HepG2 (cell line): ENCODE results near the gene ZFHX3. TPM values are rescaled to one million over a fixed set of nuclear protein-coding genes. Genes with fewer than 3 reads are reported as not detected.

ENCODE experiments used
- ATAC-seq: fragments of 200-7000 bp; cut with Tn5 transposase; 3 replicates; pipeline ENCODE4 v1.9.1; 2020; ENCODE audit warnings: mild to moderate bottlenecking, moderate library complexity
- BruUV-seq: library from RNA; stranded (reverse); fragments of 400-500 nt; replicated peaks from 2 replicates; lab custom pipeline; 2021; lab: Mats Ljungman, UMichigan
- CTCF ChIA-PET: fragments of 300-600 bp; formaldehyde crosslinking; extraction: SDS; loops from one replicate; lab custom pipeline; 2021; ENCODE audit warnings: low total read pairs, inconsistent platforms, low intra/inter-chr PET ratio; lab: Yijun Ruan, JAX
- POLR2A ChIA-PET: fragments of 350-600 bp; sonication (Branson Sonifier 250); formaldehyde crosslinking; loops from one replicate; lab custom pipeline; 2020; ENCODE audit warnings: antibody characterized with exemption, inconsistent platforms; lab: Yijun Ruan, JAX
- DNase-seq: peaks from one replicate; pipeline ENCODE4 v3.0.0-alpha.2; 2015; ENCODE audit warnings: low spot score
- FAIRE-seq: peaks from 3 replicates; lab custom pipeline; 2011; peaks lifted over from hg19 to GRCh38; lab: Jason Lieb, UNC
- H2AFZ ChIP-seq: one replicate; pipeline ENCODE4 v1.6.1; 2011; ENCODE audit warnings: low read length, inconsistent platforms
- H3K27ac ChIP-seq: fragments of 300-600 bp; 3 replicates; pipeline ENCODE4 v1.8.0; 2011; ENCODE audit warnings: mixed run types, mild to moderate bottlenecking, mixed read lengths, low read length, inconsistent platforms; ENCODE audit not compliant: insufficient read depth; ENCODE audit errors: extremely low read length
- H3K27me3 ChIP-seq, 2 experiments: fragments of 200-600 bp in 1 of 2; 2 replicates in 1 of 2; 3 replicates in 1 of 2; pipeline versions ENCODE4 v1.6.0 to v1.8.0; 2011; ENCODE audit warnings: low read length in 2 of 2, mild to moderate bottlenecking in 2 of 2, moderate library complexity in 2 of 2, inconsistent platforms in 1 of 2; ENCODE audit not compliant: insufficient read depth in 2 of 2, control insufficient read depth in 1 of 2
- H3K36me3 ChIP-seq, 2 experiments: fragments of 200-600 bp in 1 of 2; replicated peaks in 1 of 2; 2 replicates in 1 of 2; 3 replicates in 1 of 2; pipeline versions ENCODE4 v1.5.1 to v1.8.0; 2011; ENCODE audit warnings: low read length in 2 of 2, inconsistent platforms in 1 of 2; ENCODE audit not compliant: insufficient read depth in 2 of 2, control insufficient read depth in 1 of 2
- H3K4me1 ChIP-seq: 2 replicates; pipeline ENCODE4 v1.5.1; 2012; ENCODE audit warnings: low read length, inconsistent platforms; ENCODE audit not compliant: insufficient read depth
- H3K4me2 ChIP-seq: 2 replicates; pipeline ENCODE4 v1.6.0; 2011; ENCODE audit warnings: low read depth, low read length, inconsistent platforms
- H3K4me3 ChIP-seq, 3 experiments: fragments of 200-600 bp in 1 of 3; sonication (generic), shearing (Covaris generic) in 1 of 3; replicated peaks in 1 of 3; 2 replicates each; pipeline ENCODE4 v1.5.1; 2011 to 2016; ENCODE audit warnings: low read length in 3 of 3, inconsistent platforms in 2 of 3, low read depth in 2 of 3, mild to moderate bottlenecking in 2 of 3, control low read depth in 1 of 3, mixed read lengths in 1 of 3; ENCODE audit not compliant: insufficient read depth in 1 of 3
- H3K79me2 ChIP-seq: one replicate; pipeline ENCODE4 v1.6.1; 2011; ENCODE audit warnings: low read length, inconsistent platforms; ENCODE audit not compliant: insufficient read depth
- H3K9ac ChIP-seq: 2 replicates; pipeline ENCODE4 v1.6.0; 2011; ENCODE audit warnings: mild to moderate bottlenecking, low read depth, low read length, inconsistent platforms; ENCODE audit not compliant: insufficient read depth
- H3K9me3 ChIP-seq: 2 replicates; pipeline ENCODE4 v1.5.1; 2012; ENCODE audit warnings: mild to moderate bottlenecking, low read length
- H4K20me1 ChIP-seq: 2 replicates; pipeline ENCODE4 v1.6.0; 2011; ENCODE audit warnings: inconsistent platforms, mild to moderate bottlenecking, low read length, moderate library complexity; ENCODE audit not compliant: insufficient read depth
- ARID2 ChIP-seq: sonication (generic); formaldehyde crosslinking; IDR thresholded peaks from 2 replicates; pipeline ENCODE4 v1.8.1; 2022; ENCODE audit warnings: mild to moderate bottlenecking, missing genetic modification reagents, borderline replicate concordance
- CAMTA2 ChIP-seq: sonication (generic); formaldehyde crosslinking; IDR thresholded peaks from 2 replicates; pipeline ENCODE4 v1.4.0; 2020; ENCODE audit warnings: mild to moderate bottlenecking, missing genetic modification reagents, borderline replicate concordance
- FOXA1 ChIP-seq, 2 experiments: fragments of 450-650 bp in 1 of 2; sonication (generic) in 1 of 2; formaldehyde crosslinking in 1 of 2; IDR thresholded peaks; 2 replicates each; pipeline versions ENCODE4 v1.4.0 to v1.6.1; 2016 to 2020; ENCODE audit warnings: missing genetic modification reagents in 1 of 2
- ISX ChIP-seq: sonication (generic); formaldehyde crosslinking; conservative IDR thresholded peaks from 2 replicates; pipeline ENCODE4 v1.5.0; 2020; ENCODE audit warnings: missing genetic modification reagents
- MED1 ChIP-seq: sonication (generic); formaldehyde crosslinking; IDR thresholded peaks from 2 replicates; pipeline ENCODE4 v1.4.0; 2020; ENCODE audit warnings: missing genetic modification reagents
- PHB2 ChIP-seq: fragments of 450-650 bp; IDR thresholded peaks from 2 replicates; pipeline ENCODE4 v1.6.1; 2018; ENCODE audit not compliant: partially characterized antibody
- SNAPC2 ChIP-seq: sonication (generic); formaldehyde crosslinking; IDR thresholded peaks from 2 replicates; pipeline ENCODE4 v1.8.1; 2022; ENCODE audit warnings: mild to moderate bottlenecking, missing genetic modification reagents
- ZMAT3 ChIP-seq: sonication (generic); formaldehyde crosslinking; conservative IDR thresholded peaks from 2 replicates; pipeline ENCODE4 v1.7.0; 2021; ENCODE audit warnings: missing genetic modification reagents
- ZNF607 ChIP-seq: sonication (generic); formaldehyde crosslinking; IDR thresholded peaks from 2 replicates; pipeline ENCODE4 v1.5.1; 2020; ENCODE audit warnings: missing genetic modification reagents, mild to moderate bottlenecking, borderline replicate concordance
- WGBS: methylation state at CpG from one replicate; pipeline ENCODE4 v1.1.6; 2017; ENCODE audit warnings: low lambda C conversion rate; 5-methylcytosine and 5-hydroxymethylcytosine counted together
- in situ Hi-C: cut with HindIII; loops from 2 replicates; pipeline ENCODE4 v1.10.0; 2017; ENCODE audit warnings: low pct_unique_long_range_greater_than_20kb; ENCODE audit not compliant: extremely low pct_ligation_motif_present
- intact Hi-C: fragments of 100-400 bp; cut with micrococcal nuclease; formaldehyde crosslinking; loops from one replicate; pipeline ENCODE4 v1.10.0; 2022; ENCODE audit not compliant: unreplicated experiment
- polyA plus RNA-seq, 8 experiments: library from polyadenylated mRNA; depleted of rRNA in 3 of 8; stranded (reverse) in 7 of 8; unstranded in 1 of 8; fragments of >200 nt; fragmentation: Illumina TruSeq in 4 of 8; extraction: Trizol in 4 of 8; gene quantifications; 2 replicates each; pipeline versions ENCODE4 v1.2.1 to v1.2.3, GENCODE V29; 2011 to 2016; ENCODE audit warnings: low read depth in 4 of 8, missing spikeins in 1 of 8, mixed read lengths in 1 of 8; ENCODE audit not compliant: insufficient read depth in 1 of 8
- total RNA-seq, 5 experiments: library from RNA; depleted of rRNA; stranded (reverse); fragments of >200 nt; fragmentation: Illumina TruSeq; extraction: Trizol; gene quantifications; 2 replicates each; pipeline ENCODE4 v1.2.3, GENCODE V29; 2016; ENCODE audit warnings: low read depth in 1 of 5
- TF ChIP-seq, protein P1 (sequence below): sonication (generic); formaldehyde crosslinking; IDR thresholded peaks from 2 replicates; pipeline ENCODE4 v1.8.1; 2023; ENCODE audit warnings: mild to moderate bottlenecking, inconsistent platforms, moderate library complexity, missing genetic modification reagents, borderline replicate concordance
- TF ChIP-seq, protein P2 (sequence below): sonication (generic); formaldehyde crosslinking; IDR thresholded peaks from 2 replicates; pipeline ENCODE4 v1.9.0; 2022; ENCODE audit warnings: missing genetic modification reagents, mild to moderate bottlenecking, borderline replicate concordance
- TF ChIP-seq, protein P3 (sequence below): sonication (generic); formaldehyde crosslinking; IDR thresholded peaks from 2 replicates; pipeline ENCODE4 v1.5.0; 2020; ENCODE audit warnings: mild to moderate bottlenecking, missing genetic modification reagents, borderline replicate concordance

The ZFHX3 gene
- total and polyA plus RNA-seq, 2 of the 13 experiments (the other 11 are each of a cell fraction or from before 2014, with no cell fraction given) = 5.0 to 6.0 TPM

DNA sequence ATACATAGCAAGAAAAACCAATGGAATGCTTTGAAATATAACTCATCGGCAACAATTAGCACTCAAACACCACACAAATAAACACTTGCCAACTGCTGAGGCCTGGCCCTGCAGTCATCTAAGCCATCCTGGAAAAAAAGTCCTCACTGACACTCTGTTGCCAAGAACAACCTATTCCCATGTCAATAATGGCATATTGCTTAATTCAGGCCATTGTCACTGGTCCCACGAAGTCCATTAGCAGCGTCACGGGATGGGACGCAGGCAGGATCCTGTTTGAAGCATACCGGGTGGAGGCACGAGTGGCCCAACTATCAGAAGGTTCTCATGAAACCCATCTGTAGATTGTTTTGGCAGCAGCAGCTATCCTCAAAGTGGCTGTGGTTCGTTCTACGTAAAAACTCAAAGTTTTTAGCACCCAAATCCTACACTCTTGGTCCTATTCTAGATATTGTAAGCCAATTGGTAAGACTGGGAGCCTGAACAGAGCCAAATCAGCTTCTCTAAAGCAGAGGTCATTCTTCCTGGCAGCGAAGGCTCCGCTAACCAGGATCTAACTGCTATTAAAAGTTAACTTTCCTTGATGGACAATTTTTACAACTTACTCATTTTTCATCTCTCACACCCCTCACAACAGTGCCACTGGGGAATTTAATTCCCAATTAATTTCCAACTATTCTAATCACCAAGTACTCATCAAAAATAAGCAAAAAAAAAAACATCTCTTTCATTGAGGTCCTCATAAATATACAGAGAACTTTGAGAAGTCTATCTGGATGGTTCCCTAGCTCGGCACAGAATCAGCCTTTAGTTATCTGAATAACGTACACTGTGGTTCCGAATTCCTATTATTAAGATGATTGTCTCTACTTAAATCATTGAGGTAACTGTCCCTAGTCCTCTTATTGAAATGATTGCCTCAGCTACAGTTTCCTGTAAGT is 91.5 kb downstream of the ZFHX3 start:
- H3K9me3 ChIP-seq = no peaks in the 10 kb centered on the region
- 96% methylated on average over 14 of the region's 14 CpGs for WGBS
- no peak for ATAC-seq
- H4K20me1 ChIP-seq = peaks cover 5% of the 10 kb centered on the region; the same call in 1 of the 2 replicates
- in situ Hi-C loops = no loop called here
- peaks cover 23% of the 10 kb centered on the region for H3K79me2 ChIP-seq
- ChIA-PET POLR2A (interaction anchor here (0.6 kb wide), 1 partner anchor 30 kb away, joined by 3 read pairs; no protein-coding TSS in a partner anchor), CTCF (no interaction called here)
- no peak for FAIRE-seq
- H2AFZ ChIP-seq = no peak overlapping the region
- DNase-seq = no peak
- H3K27ac ChIP-seq = no peak overlapping the region
- intact Hi-C loops = no loop called here
- H3K4me2 ChIP-seq = no peak overlapping the region
- H3K27me3 ChIP-seq = no peaks in the 10 kb centered on the region
- H3K9ac ChIP-seq = no peak overlapping the region
- no peak overlapping the region for H3K4me3 ChIP-seq
- H3K4me1 ChIP-seq = peaks cover 20% of the 10 kb centered on the region
- no TSS peak for BruUV-seq
- peaks cover 24 to 50% of the 10 kb centered on the region in 2 experiments for H3K36me3 ChIP-seq
- no peak for TF ChIP-seq ZNF607 (CRISPR knock-in tag)
- no peak for TF ChIP-seq CAMTA2 (CRISPR knock-in tag)
- TF ChIP-seq MED1 (CRISPR knock-in tag) = no peak
- TF ChIP-seq ISX (CRISPR knock-in tag) = no peak
- no peak for TF ChIP-seq ARID2 (CRISPR knock-in tag)
- TF ChIP-seq ZMAT3 (CRISPR knock-in tag) = no peak
- no peak for TF ChIP-seq PHB2
- TF ChIP-seq, protein P1, sequence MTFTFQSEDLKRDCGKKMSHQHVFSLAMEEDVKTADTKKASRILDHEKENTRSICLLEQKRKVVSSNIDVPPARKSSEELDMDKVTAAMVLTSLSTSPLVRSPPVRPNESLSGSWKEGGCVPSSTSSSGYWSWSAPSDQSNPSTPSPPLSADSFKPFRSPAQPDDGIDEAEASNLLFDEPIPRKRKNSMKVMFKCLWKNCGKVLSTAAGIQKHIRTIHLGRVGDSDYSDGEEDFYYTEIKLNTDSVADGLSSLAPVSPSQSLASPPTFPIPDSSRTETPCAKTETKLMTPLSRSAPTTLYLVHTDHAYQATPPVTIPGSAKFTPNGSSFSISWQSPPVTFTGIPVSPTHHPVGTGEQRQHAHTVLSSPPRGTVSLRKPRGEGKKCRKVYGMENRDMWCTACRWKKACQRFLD (CRISPR knock-in tag) = no peak
- TF ChIP-seq, protein P2, sequence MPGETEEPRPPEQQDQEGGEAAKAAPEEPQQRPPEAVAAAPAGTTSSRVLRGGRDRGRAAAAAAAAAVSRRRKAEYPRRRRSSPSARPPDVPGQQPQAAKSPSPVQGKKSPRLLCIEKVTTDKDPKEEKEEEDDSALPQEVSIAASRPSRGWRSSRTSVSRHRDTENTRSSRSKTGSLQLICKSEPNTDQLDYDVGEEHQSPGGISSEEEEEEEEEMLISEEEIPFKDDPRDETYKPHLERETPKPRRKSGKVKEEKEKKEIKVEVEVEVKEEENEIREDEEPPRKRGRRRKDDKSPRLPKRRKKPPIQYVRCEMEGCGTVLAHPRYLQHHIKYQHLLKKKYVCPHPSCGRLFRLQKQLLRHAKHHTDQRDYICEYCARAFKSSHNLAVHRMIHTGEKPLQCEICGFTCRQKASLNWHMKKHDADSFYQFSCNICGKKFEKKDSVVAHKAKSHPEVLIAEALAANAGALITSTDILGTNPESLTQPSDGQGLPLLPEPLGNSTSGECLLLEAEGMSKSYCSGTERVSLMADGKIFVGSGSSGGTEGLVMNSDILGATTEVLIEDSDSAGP (CRISPR knock-in tag) = no peak
- no peak for TF ChIP-seq FOXA1 (IDR thresholded peaks at IDR 0.05)
- TF ChIP-seq FOXA1 (CRISPR knock-in tag; IDR thresholded peaks at IDR 0.05) = no peak
- TF ChIP-seq, protein P3, sequence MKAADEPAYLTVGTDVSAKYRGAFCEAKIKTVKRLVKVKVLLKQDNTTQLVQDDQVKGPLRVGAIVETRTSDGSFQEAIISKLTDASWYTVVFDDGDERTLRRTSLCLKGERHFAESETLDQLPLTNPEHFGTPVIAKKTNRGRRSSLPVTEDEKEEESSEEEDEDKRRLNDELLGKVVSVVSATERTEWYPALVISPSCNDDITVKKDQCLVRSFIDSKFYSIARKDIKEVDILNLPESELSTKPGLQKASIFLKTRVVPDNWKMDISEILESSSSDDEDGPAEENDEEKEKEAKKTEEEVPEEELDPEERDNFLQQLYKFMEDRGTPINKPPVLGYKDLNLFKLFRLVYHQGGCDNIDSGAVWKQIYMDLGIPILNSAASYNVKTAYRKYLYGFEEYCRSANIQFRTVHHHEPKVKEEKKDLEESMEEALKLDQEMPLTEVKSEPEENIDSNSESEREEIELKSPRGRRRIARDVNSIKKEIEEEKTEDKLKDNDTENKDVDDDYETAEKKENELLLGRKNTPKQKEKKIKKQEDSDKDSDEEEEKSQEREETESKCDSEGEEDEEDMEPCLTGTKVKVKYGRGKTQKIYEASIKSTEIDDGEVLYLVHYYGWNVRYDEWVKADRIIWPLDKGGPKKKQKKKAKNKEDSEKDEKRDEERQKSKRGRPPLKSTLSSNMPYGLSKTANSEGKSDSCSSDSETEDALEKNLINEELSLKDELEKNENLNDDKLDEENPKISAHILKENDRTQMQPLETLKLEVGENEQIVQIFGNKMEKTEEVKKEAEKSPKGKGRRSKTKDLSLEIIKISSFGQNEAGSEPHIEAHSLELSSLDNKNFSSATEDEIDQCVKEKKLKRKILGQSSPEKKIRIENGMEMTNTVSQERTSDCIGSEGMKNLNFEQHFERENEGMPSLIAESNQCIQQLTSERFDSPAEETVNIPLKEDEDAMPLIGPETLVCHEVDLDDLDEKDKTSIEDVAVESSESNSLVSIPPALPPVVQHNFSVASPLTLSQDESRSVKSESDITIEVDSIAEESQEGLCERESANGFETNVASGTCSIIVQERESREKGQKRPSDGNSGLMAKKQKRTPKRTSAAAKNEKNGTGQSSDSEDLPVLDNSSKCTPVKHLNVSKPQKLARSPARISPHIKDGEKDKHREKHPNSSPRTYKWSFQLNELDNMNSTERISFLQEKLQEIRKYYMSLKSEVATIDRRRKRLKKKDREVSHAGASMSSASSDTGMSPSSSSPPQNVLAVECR (CRISPR knock-in tag) = no peak
- TF ChIP-seq SNAPC2 (CRISPR knock-in tag) = no peak
